ENCODE measurements around the gene MTTP. TPM values are rescaled to one million over a fixed set of nuclear protein-coding genes. Genes with fewer than 3 reads are reported as not detected.

Gene MTTP
- total and polyA plus RNA-seq, 8 donors = 0.21 to 1.2 (median 0.66) TPM

GRCh38 chr4:99653916-99654315 is 79.3 kb downstream of the MTTP start:
- Histone ChIP-seq H3K9me3 (peaks cover 0 to 7% of the 10 kb centered on the region in 2 donors), H3K27ac (no peak overlapping the region), H3K27me3 (no peaks in the 10 kb centered on the region), H3K4me1 (no peaks in the 10 kb centered on the region), H3K36me3 (no peaks in the 10 kb centered on the region), H3K4me3 (no peak overlapping the region)
- intact Hi-C loops (cut with DNase I) = no loop called here
- ATAC-seq (no peak), DNase-seq (no peak)
- TF ChIP-seq, protein P1, sequence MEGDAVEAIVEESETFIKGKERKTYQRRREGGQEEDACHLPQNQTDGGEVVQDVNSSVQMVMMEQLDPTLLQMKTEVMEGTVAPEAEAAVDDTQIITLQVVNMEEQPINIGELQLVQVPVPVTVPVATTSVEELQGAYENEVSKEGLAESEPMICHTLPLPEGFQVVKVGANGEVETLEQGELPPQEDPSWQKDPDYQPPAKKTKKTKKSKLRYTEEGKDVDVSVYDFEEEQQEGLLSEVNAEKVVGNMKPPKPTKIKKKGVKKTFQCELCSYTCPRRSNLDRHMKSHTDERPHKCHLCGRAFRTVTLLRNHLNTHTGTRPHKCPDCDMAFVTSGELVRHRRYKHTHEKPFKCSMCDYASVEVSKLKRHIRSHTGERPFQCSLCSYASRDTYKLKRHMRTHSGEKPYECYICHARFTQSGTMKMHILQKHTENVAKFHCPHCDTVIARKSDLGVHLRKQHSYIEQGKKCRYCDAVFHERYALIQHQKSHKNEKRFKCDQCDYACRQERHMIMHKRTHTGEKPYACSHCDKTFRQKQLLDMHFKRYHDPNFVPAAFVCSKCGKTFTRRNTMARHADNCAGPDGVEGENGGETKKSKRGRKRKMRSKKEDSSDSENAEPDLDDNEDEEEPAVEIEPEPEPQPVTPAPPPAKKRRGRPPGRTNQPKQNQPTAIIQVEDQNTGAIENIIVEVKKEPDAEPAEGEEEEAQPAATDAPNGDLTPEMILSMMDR (IDR thresholded peaks at IDR 0.05) = no peak

- H3K4me3 ChIP-seq = no peak overlapping the region
- intact Hi-C loops (cut with DNase I) = no loop called here
- H3K27ac ChIP-seq = no peak overlapping the region
- H3K4me1 ChIP-seq = no peaks in the 10 kb centered on the region
- TF ChIP-seq, protein P1 (IDR thresholded peaks at IDR 0.05) = no peak
- H3K9me3 ChIP-seq = peaks cover 0 to 7% of the 10 kb centered on the region in 2 donors
- H3K27me3 ChIP-seq = no peaks in the 10 kb centered on the region
- peak in 1 of 4 donors; percentile 60 for DNase-seq
- no peak for ATAC-seq
- H3K36me3 ChIP-seq = no peaks in the 10 kb centered on the region
These were observed 79.7 kb downstream of the MTTP start for GRCh38 chr4:99654361-99654761.

DNA sequence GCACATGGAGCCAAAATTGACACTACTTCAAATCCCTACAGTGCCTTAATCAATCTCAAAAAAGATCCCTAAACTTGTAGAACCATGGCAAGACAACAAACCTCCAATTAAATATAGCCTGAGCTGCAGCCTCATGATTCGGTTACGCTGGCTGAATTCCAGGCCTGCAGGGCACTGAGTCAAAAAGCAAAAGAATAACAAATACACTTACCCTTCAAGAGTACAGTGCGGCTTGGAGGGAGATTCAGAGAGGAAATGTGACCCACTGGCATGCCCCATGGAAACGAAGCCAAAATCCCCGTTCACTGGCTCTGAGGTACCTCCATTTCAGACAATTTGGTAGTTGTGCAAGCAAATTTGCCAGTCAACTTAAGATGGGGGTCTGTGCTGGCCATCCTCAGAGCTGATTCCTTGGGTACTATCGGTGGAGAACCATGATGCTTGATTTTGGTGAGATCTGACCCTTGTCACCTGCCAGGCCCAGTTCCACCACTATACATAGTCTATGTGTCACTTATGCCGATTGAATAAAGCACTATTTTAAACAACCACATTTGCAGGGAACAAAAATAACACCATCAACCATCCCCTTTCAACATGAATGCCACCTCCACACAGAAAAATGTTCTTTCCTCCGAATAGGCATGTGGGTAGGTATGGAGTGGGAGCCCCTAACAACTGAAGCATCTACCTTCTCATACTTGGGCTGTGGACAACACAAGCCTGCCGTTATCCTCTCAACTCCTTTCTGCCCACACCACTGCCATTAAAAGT is 80.9 kb downstream of the MTTP start:
- TF ChIP-seq, protein P1 (IDR thresholded peaks at IDR 0.05) = no peak
- Histone ChIP-seq H3K27ac (no peak overlapping the region), H3K4me1 (no peaks in the 10 kb centered on the region), H3K27me3 (no peaks in the 10 kb centered on the region), H3K36me3 (no peaks in the 10 kb centered on the region), H3K4me3 (no peak overlapping the region), H3K9me3 (peaks cover 0 to 7% of the 10 kb centered on the region in 2 donors)
- ATAC-seq = peak; percentile 67
- intact Hi-C loops (cut with DNase I) = no loop called here
- peak in 2 of 4 donors; percentile 36 to 43 for DNase-seq

DNA sequence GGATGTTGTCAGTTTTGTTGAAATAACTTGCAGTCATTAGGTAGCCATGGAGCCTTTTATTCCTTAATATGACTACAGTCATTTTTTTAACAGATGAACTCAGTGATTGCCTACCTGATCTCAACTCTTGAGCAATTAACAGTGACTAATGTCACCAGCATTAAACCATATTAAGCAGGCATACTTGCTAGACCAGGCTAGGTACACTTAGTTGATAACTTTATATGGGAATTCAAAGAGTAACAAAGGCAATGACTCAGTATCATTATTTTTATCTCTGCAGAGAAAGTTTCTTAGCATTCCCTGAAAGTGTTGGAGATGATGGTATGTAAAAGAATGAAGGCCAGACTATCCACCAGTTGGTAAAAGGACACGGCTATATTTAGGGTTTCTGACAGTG is 83.2 kb downstream of the MTTP start, which contains the start of gene C4orf54:
TSS of gene C4orf54 (minus strand) at position 31 of the 400 bp plus-strand sequence. CDS start 3,180 bp downstream, outside the sequence.
- H3K4me3 ChIP-seq = no peak within 1 kb of the TSS
- H3K27me3 ChIP-seq = no peaks in the 10 kb centered on the region
- no peaks in the 10 kb centered on the region for H3K4me1 ChIP-seq
- TF ChIP-seq, protein P1 (IDR thresholded peaks at IDR 0.05) = no peak
- H3K36me3 ChIP-seq = no peaks in the 10 kb centered on the region
- H3K27ac ChIP-seq = no peak within 1 kb of the TSS
- no peak for ATAC-seq
- intact Hi-C loops (cut with DNase I) = no loop called here
- DNase-seq = no peak
- peaks cover 0 to 2% of the 10 kb centered on the region in 2 donors for H3K9me3 ChIP-seq

GRCh38 chr4:99658666-99659065 is 84.0 kb downstream of the MTTP start:
- DNase-seq = no peak
- no peaks in the 10 kb centered on the region for H3K27me3 ChIP-seq
- H3K4me1 ChIP-seq = no peaks in the 10 kb centered on the region
- H3K9me3 ChIP-seq = peaks cover 0 to 2% of the 10 kb centered on the region in 2 donors
- ATAC-seq = no peak
- TF ChIP-seq, protein P1 (IDR thresholded peaks at IDR 0.05) = no peak
- intact Hi-C loops (cut with DNase I) = no loop called here
- no peak overlapping the region for H3K4me3 ChIP-seq
- no peak overlapping the region for H3K27ac ChIP-seq
- no peaks in the 10 kb centered on the region for H3K36me3 ChIP-seq

Data from left lung (tissue), 10 donors.